HEK293 (cell line): Measurements from ENCODE around the gene ADCY10.

Experiments used
- CTCF ChIA-PET: fragments of 350-600 bp; formaldehyde crosslinking; extraction: SDS; loops from one replicate; lab custom pipeline; 2021; ENCODE audit warnings: antibody characterized with exemption; lab: Yijun Ruan, JAX
- POLR2A ChIA-PET: fragments of 300-600 bp; formaldehyde crosslinking; extraction: SDS; loops from one replicate; lab custom pipeline; 2020; ENCODE audit warnings: antibody characterized with exemption, inconsistent platforms; lab: Yijun Ruan, JAX
- H3K27ac ChIP-seq: fragments of 200-500 bp; sonication (Bioruptor generic); 2 replicates; pipeline ENCODE4 v1.5.1; 2014; ENCODE audit warnings: low read depth, low read length, control low read depth, inconsistent platforms; ENCODE audit errors: extremely low read depth
- H3K36me3 ChIP-seq, 2 experiments: fragments of 200-500 bp in 1 of 2; sonication (Bioruptor generic) in 1 of 2; 1 replicate in 1 of 2; 2 replicates in 1 of 2; pipeline ENCODE4 v1.5.1; 2014 to 2017; ENCODE audit warnings: inconsistent platforms in 2 of 2, low read length in 2 of 2; ENCODE audit not compliant: control insufficient read depth in 2 of 2, insufficient read depth in 1 of 2
- H3K4me1 ChIP-seq: fragments of 200-500 bp; sonication (Bioruptor generic); 2 replicates; pipeline ENCODE4 v1.5.1; 2014; ENCODE audit warnings: mild to moderate bottlenecking, low read length, inconsistent platforms; ENCODE audit not compliant: control insufficient read depth, insufficient read depth
- H3K4me3 ChIP-seq: 2 replicates; pipeline ENCODE4 v1.5.1; 2011; ENCODE audit warnings: low read depth, mild to moderate bottlenecking, control low read depth, low read length, moderate library complexity
- H3K9me3 ChIP-seq: fragments of 200-500 bp; sonication (Bioruptor generic); 2 replicates; pipeline ENCODE4 v1.5.1; 2014; ENCODE audit warnings: low read depth, low read length, inconsistent platforms; ENCODE audit not compliant: control insufficient read depth, insufficient read depth
- KLF1 ChIP-seq: fragments of 450-650 bp; formaldehyde crosslinking; IDR thresholded peaks from 2 replicates; pipeline ENCODE4 v1.5.1; 2016; ENCODE audit warnings: missing biosample characterization, missing genetic modification characterization
- SCRT1 ChIP-seq: fragments of 450-650 bp; formaldehyde crosslinking; IDR thresholded peaks from 2 replicates; pipeline ENCODE4 v1.5.1; 2016; ENCODE audit warnings: missing biosample characterization, missing genetic modification characterization, borderline replicate concordance
- WT1 ChIP-seq: fragments of 450-650 bp; formaldehyde crosslinking; IDR thresholded peaks from 2 replicates; pipeline ENCODE4 v1.5.1; 2016; ENCODE audit warnings: missing biosample characterization, missing genetic modification characterization
- YY1 ChIP-seq: fragments of 450-650 bp; formaldehyde crosslinking; IDR thresholded peaks from 2 replicates; pipeline ENCODE4 v1.5.1; 2018; ENCODE audit warnings: missing biosample characterization, missing genetic modification characterization
- ZBTB17 ChIP-seq: fragments of 450-650 bp; formaldehyde crosslinking; IDR thresholded peaks from 2 replicates; pipeline ENCODE4 v1.5.1; 2016; ENCODE audit warnings: missing biosample characterization, missing genetic modification characterization
- ZFP37 ChIP-seq: fragments of 450-650 bp; formaldehyde crosslinking; IDR thresholded peaks from 2 replicates; pipeline ENCODE4 v1.5.1; 2016; ENCODE audit warnings: missing biosample characterization, missing genetic modification characterization
- ZNF157 ChIP-seq: fragments of 450-650 bp; formaldehyde crosslinking; IDR thresholded peaks from 2 replicates; pipeline ENCODE4 v1.5.1; 2016; ENCODE audit warnings: missing biosample characterization, missing genetic modification characterization
- ZNF2 ChIP-seq: fragments of 450-650 bp; formaldehyde crosslinking; IDR thresholded peaks from 2 replicates; pipeline ENCODE4 v1.5.1; 2016; ENCODE audit warnings: missing biosample characterization, missing genetic modification characterization
- ZNF24 ChIP-seq: fragments of 450-650 bp; formaldehyde crosslinking; IDR thresholded peaks from 2 replicates; pipeline ENCODE4 v1.5.1; 2016; ENCODE audit warnings: missing biosample characterization, missing genetic modification characterization
- ZNF292 ChIP-seq: fragments of 450-650 bp; formaldehyde crosslinking; IDR thresholded peaks from 2 replicates; pipeline ENCODE4 v1.5.1; 2016; ENCODE audit warnings: low read depth, missing biosample characterization, missing genetic modification characterization, borderline replicate concordance
- ZNF561 ChIP-seq: fragments of 450-650 bp; IDR thresholded peaks from 2 replicates; pipeline ENCODE4 v1.5.1; 2018; ENCODE audit warnings: missing biosample characterization, missing genetic modification characterization, borderline replicate concordance
- ZNF600 ChIP-seq: fragments of 450-650 bp; formaldehyde crosslinking; IDR thresholded peaks from 2 replicates; pipeline ENCODE4 v1.5.1; 2016; ENCODE audit warnings: missing biosample characterization, missing genetic modification characterization
- ZNF692 ChIP-seq: fragments of 450-650 bp; formaldehyde crosslinking; IDR thresholded peaks from 2 replicates; pipeline ENCODE4 v1.5.1; 2016; ENCODE audit warnings: missing biosample characterization, missing genetic modification characterization
- ZSCAN5A ChIP-seq: fragments of 450-650 bp; formaldehyde crosslinking; IDR thresholded peaks from 2 replicates; pipeline ENCODE4 v1.5.1; 2016; ENCODE audit warnings: missing biosample characterization, missing genetic modification characterization
- TF ChIP-seq, protein P1 (sequence below): fragments of 450-650 bp; formaldehyde crosslinking; IDR thresholded peaks from 2 replicates; pipeline ENCODE4 v1.5.1; 2016; ENCODE audit warnings: missing biosample characterization, missing genetic modification characterization
- TF ChIP-seq, protein P2 (sequence below): sonication (generic); formaldehyde crosslinking; IDR thresholded peaks from 2 replicates; pipeline ENCODE4 v1.8.1; 2022; ENCODE audit warnings: mild to moderate bottlenecking, moderate library complexity, missing genetic modification reagents
- TF ChIP-seq, protein P3 (sequence below): fragments of 450-650 bp; formaldehyde crosslinking; IDR thresholded peaks from 2 replicates; pipeline ENCODE4 v1.5.1; 2016; ENCODE audit warnings: missing biosample characterization, missing genetic modification characterization
- TF ChIP-seq, protein P4 (sequence below): fragments of 450-650 bp; formaldehyde crosslinking; IDR thresholded peaks from 2 replicates; pipeline ENCODE4 v1.5.1; 2016; ENCODE audit warnings: missing biosample characterization, missing genetic modification characterization, low read depth
- TF ChIP-seq, protein P5 (sequence below): fragments of 450-650 bp; formaldehyde crosslinking; IDR thresholded peaks from 2 replicates; pipeline ENCODE4 v1.5.1; 2017; ENCODE audit warnings: missing biosample characterization, missing genetic modification characterization
- TF ChIP-seq, protein P6 (sequence below): fragments of 450-650 bp; formaldehyde crosslinking; IDR thresholded peaks from 2 replicates; pipeline ENCODE4 v1.5.1; 2016; ENCODE audit warnings: missing biosample characterization, missing genetic modification characterization

Gene ADCY10

DNA sequence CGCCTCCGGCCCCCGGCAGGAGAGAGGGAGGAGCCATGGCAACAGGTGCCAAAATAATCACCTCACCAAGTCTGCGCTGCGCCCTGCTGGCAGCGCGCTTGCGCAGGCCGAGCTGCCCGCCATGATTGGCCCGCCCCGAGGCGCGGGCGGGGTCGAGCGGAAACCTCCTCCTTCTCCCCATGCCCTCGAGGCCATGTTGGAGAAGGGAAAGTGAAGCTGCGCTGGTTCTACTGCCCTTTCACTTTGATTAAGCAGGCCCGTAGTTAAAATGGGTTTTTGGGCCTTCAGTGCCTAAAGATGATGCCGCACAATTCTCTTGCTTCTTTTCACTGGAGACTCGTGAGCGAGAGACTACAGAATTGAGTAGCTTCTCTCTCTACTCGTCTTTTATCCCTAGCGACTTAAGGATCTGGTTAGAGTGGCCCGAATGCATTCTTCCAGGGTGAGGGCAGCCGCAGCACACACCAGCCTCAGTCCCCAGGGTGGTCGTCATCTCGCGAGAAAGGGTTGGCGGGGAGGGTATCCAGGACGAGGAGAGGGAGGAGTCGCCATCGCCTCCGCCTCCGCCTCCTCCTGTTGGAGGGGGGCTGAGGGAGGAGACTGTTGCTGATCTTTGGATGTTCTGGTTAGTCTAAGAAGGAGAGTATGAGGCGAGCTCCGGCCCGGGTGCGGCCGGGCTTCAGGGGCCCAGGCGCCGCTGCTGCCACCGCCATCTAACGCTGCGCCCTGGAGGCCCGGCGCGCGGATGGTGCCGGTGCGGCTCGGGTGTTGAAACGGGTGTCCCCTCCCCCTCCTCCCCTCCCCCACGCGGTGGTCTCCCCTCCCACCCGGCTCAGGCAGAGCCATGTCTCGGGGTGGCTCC is 22.4 kb upstream of the ADCY10 start, which contains the start of gene DCAF6 (continued):
- TF ChIP-seq ZNF292 (tag by site-specific recombination) (no peak), ZNF2 (tag by site-specific recombination) (peak; percentile 84), ZNF600 (tag by site-specific recombination) (peak; percentile 89), ZBTB17 (tag by site-specific recombination) (peak; percentile 97), ZNF24 (tag by site-specific recombination) (0 out of 2 replicates have a peak, but pooled peaks have one; percentile 73), WT1 (peak; percentile 49; the same call in 1 of the 2 replicates), YY1 (tag by site-specific recombination) (peak; percentile 99), ZSCAN5A (no peak), KLF1 (tag by site-specific recombination) (peak; percentile 81), SCRT1 (tag by site-specific recombination) (peak; percentile 95), ZNF561 (tag by site-specific recombination) (no peak; the same call in 1 of the 2 replicates), ZNF157 (tag by site-specific recombination) (peak; percentile 59; the same call in 1 of the 2 replicates)
- TF ChIP-seq, protein P1, sequence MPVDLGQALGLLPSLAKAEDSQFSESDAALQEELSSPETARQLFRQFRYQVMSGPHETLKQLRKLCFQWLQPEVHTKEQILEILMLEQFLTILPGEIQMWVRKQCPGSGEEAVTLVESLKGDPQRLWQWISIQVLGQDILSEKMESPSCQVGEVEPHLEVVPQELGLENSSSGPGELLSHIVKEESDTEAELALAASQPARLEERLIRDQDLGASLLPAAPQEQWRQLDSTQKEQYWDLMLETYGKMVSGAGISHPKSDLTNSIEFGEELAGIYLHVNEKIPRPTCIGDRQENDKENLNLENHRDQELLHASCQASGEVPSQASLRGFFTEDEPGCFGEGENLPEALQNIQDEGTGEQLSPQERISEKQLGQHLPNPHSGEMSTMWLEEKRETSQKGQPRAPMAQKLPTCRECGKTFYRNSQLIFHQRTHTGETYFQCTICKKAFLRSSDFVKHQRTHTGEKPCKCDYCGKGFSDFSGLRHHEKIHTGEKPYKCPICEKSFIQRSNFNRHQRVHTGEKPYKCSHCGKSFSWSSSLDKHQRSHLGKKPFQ: peak; percentile 50
- TF ChIP-seq, protein P2, sequence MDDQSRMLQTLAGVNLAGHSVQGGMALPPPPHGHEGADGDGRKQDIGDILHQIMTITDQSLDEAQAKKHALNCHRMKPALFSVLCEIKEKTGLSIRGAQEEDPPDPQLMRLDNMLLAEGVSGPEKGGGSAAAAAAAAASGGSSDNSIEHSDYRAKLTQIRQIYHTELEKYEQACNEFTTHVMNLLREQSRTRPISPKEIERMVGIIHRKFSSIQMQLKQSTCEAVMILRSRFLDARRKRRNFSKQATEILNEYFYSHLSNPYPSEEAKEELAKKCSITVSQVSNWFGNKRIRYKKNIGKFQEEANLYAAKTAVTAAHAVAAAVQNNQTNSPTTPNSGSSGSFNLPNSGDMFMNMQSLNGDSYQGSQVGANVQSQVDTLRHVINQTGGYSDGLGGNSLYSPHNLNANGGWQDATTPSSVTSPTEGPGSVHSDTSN (CRISPR knock-in tag): 0 out of 2 replicates have a peak, but pooled peaks have one; percentile 11
- TF ChIP-seq, protein P3, sequence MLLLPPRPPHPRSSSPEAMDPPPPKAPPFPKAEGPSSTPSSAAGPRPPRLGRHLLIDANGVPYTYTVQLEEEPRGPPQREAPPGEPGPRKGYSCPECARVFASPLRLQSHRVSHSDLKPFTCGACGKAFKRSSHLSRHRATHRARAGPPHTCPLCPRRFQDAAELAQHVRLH (tag by site-specific recombination): peak; percentile 100
- TF ChIP-seq, protein P4, sequence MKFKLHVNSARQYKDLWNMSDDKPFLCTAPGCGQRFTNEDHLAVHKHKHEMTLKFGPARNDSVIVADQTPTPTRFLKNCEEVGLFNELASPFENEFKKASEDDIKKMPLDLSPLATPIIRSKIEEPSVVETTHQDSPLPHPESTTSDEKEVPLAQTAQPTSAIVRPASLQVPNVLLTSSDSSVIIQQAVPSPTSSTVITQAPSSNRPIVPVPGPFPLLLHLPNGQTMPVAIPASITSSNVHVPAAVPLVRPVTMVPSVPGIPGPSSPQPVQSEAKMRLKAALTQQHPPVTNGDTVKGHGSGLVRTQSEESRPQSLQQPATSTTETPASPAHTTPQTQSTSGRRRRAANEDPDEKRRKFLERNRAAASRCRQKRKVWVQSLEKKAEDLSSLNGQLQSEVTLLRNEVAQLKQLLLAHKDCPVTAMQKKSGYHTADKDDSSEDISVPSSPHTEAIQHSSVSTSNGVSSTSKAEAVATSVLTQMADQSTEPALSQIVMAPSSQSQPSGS: no peak; the same call in 1 of the 2 replicates
- TF ChIP-seq, all 188 proteins: peak for 60

DNA sequence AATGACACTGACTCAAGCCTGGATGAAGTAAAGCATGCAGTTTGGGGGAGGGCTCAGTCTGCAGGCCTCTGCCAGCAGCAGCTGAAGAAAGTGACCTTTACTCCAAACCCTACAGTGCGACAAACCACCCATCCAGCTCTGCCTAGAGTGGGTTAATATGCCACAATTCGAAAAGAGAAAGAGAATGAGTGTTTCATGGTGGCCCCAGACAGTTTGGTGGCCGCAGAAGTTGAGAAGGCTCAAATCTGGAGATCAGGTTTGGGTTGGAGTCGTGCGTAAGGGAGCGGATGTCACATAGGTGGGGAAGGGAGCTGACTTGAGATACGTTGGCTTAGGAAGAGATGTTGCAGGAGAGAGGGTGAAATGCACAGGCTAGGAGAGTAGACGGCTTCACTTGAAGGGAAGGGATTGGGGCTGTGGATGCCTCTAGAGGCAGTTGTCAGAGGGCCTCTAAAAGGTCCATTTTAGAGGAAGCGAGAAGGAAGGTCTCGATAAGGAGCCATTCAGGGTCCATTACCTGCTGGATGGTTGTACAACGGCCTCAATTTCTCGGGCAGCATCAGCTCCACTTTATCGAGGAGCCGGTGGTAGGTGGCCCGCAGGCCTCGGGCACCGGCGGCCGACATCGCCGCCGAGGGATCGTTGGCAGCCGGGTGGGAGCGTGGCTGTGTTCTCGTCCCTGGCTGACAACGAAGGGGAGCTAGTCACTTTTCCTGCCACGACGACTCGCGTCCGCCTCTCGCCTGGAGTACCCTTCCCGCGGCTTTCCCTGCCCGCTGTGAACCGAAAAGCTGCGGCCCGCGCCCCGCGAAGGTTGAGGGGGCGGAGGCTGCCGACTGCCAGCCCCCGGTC is 21.5 kb upstream of the ADCY10 start:
- ChIA-PET POLR2A (interaction anchor here (0.7 to 3.4 kb wide), 19 partner anchors 8 to 335 kb away, joined by 3 to 37 read pairs (median 4); partner anchors contain the start of gene ADCY10), CTCF (interaction anchor here (0.9 to 4.4 kb wide), 3 partner anchors 143 to 150 kb away, joined by 3 to 25 read pairs (median 4); no protein-coding TSS in a partner anchor)
- Histone ChIP-seq H3K4me1 (no peaks in the 10 kb centered on the region; the same call in 1 of the 2 replicates), H3K36me3 (no peaks in the 10 kb centered on the region), H3K9me3 (no peaks in the 10 kb centered on the region), H3K27ac (peak overlapping the region; percentile 88), H3K4me3 (peak overlapping the region; percentile 68)
- TF ChIP-seq, protein P5, sequence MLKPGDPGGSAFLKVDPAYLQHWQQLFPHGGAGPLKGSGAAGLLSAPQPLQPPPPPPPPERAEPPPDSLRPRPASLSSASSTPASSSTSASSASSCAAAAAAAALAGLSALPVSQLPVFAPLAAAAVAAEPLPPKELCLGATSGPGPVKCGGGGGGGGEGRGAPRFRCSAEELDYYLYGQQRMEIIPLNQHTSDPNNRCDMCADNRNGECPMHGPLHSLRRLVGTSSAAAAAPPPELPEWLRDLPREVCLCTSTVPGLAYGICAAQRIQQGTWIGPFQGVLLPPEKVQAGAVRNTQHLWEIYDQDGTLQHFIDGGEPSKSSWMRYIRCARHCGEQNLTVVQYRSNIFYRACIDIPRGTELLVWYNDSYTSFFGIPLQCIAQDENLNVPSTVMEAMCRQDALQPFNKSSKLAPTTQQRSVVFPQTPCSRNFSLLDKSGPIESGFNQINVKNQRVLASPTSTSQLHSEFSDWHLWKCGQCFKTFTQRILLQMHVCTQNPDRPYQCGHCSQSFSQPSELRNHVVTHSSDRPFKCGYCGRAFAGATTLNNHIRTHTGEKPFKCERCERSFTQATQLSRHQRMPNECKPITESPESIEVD (tag by site-specific recombination): no peak
- peak; percentile 89 for TF ChIP-seq ZFP37 (tag by site-specific recombination)
- TF ChIP-seq, protein P6, sequence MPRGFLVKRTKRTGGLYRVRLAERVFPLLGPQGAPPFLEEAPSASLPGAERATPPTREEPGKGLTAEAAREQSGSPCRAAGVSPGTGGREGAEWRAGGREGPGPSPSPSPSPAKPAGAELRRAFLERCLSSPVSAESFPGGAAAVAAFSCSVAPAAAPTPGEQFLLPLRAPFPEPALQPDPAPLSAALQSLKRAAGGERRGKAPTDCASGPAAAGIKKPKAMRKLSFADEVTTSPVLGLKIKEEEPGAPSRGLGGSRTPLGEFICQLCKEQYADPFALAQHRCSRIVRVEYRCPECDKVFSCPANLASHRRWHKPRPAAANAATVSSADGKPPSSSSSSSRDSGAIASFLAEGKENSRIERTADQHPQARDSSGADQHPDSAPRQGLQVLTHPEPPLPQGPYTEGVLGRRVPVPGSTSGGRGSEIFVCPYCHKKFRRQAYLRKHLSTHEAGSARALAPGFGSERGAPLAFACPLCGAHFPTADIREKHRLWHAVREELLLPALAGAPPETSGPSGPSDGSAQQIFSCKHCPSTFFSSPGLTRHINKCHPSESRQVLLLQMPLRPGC (tag by site-specific recombination): peak; percentile 49; the same call in 1 of the 2 replicates
- TF ChIP-seq ZNF692 (tag by site-specific recombination): peak; percentile 9; the same call in 1 of the 2 replicates
